Measurements from ENCODE around the gene ZP4. TPM values are rescaled to one million over a fixed set of nuclear protein-coding genes. Genes with fewer than 3 reads are reported as not detected.

The ZP4 gene
- total RNA-seq, 4 donors from 2014 or later: not detected

- intact Hi-C loops (cut with DNase I; ENCODE audit: low total_unique reads): no loop called here
- TF ChIP-seq CTCF (IDR thresholded peaks at IDR 0.05) (no peak), POLR2A (IDR thresholded peaks at IDR 0.05) (no peak)
- no peak overlapping the region for H3K4me3 ChIP-seq (ENCODE audit: low read depth, poor library complexity, severe bottlenecking)
- DNase-seq (ENCODE audit: low spot score in 2 of 2): no peak
- WGBS, 2 donors: 27 to 31% methylated on average over 4 of the region's 4 CpGs
These were observed 13.1 kb downstream of the ZP4 start for GRCh38 chr1:237877631-237878030.

GRCh38 chr1:237875291-237875690, 15.4 kb downstream of the ZP4 start:
- no peak for DNase-seq (ENCODE audit: low spot score in 2 of 2)
- intact Hi-C loops (cut with DNase I; ENCODE audit: low total_unique reads): no loop called here
- H3K4me3 ChIP-seq (ENCODE audit: low read depth, poor library complexity, severe bottlenecking): no peak overlapping the region
- 86% methylated on average over 8 of the region's 8 CpGs for WGBS, 2 donors
- TF ChIP-seq CTCF (IDR thresholded peaks at IDR 0.05) (no peak), POLR2A (IDR thresholded peaks at IDR 0.05) (no peak)

- intact Hi-C loops (cut with DNase I; ENCODE audit: low total_unique reads): no loop called here
- no peak for TF ChIP-seq CTCF (IDR thresholded peaks at IDR 0.05)
- no peak for TF ChIP-seq POLR2A (IDR thresholded peaks at IDR 0.05)
- no peak overlapping the region for H3K4me3 ChIP-seq (ENCODE audit: low read depth, poor library complexity, severe bottlenecking)
- WGBS, 2 donors: 62% methylated on average over 4 of the region's 4 CpGs
- no peak for DNase-seq (ENCODE audit: low spot score in 2 of 2)
These were observed 17.1 kb downstream of the ZP4 start for GRCh38 chr1:237873487-237874211.

GRCh38 chr1:237868817-237869600, 21.7 kb downstream of the ZP4 start:
- TF ChIP-seq POLR2A (IDR thresholded peaks at IDR 0.05) (no peak), CTCF (IDR thresholded peaks at IDR 0.05) (no peak)
- no peak overlapping the region for H3K4me3 ChIP-seq (ENCODE audit: low read depth, poor library complexity, severe bottlenecking)
- intact Hi-C loops (cut with DNase I; ENCODE audit: low total_unique reads): no loop called here
- DNase-seq (ENCODE audit: low spot score in 2 of 2): no peak
- WGBS, 2 donors: 72 to 75% methylated on average over 4 of the region's 4 CpGs

GRCh38 chr1:237867380-237867888, 23.3 kb downstream of the ZP4 start:
- no peak overlapping the region for H3K4me3 ChIP-seq (ENCODE audit: low read depth, poor library complexity, severe bottlenecking)
- 56 to 81% methylated on average over 1 of the region's 1 CpG for WGBS, 2 donors
- no peak for TF ChIP-seq CTCF (IDR thresholded peaks at IDR 0.05)
- no peak for TF ChIP-seq POLR2A (IDR thresholded peaks at IDR 0.05)
- DNase-seq (ENCODE audit: low spot score in 2 of 2): no peak
- intact Hi-C loops (cut with DNase I; ENCODE audit: low total_unique reads): no loop called here
